K562 (cell line): ENCODE data around the gene XPR1. TPM values are rescaled to one million over a fixed set of nuclear protein-coding genes. Genes with fewer than 3 reads are reported as not detected.

Source experiments
- ARNT ChIP-seq, 2 experiments: fragments of 450-650 bp; IDR thresholded peaks; 2 replicates each; pipeline ENCODE4 v1.6.1; 2016; ENCODE audit warnings: mild to moderate bottlenecking in 1 of 2
- CBFA2T2 ChIP-seq: fragments of 450-650 bp; conservative IDR thresholded peaks from 2 replicates; pipeline ENCODE4 v1.6.1; 2017; ENCODE audit warnings: mild to moderate bottlenecking
- CHCHD3 ChIP-seq: fragments of 250-450 bp; sonication (Bioruptor Pico); IDR thresholded peaks from 2 replicates; pipeline ENCODE4 v2.1.2; 2022; ENCODE audit warnings: mild to moderate bottlenecking
- GATA2 ChIP-seq: sonication (generic); formaldehyde crosslinking; IDR thresholded peaks from 2 replicates; pipeline ENCODE4 v1.4.0; 2020; ENCODE audit warnings: mild to moderate bottlenecking, missing genetic modification reagents
- GTF2E2 ChIP-seq: fragments of 200-800 bp; sonication (Bioruptor generic); IDR thresholded peaks from 2 replicates; pipeline ENCODE4 v1.6.1; 2016; ENCODE audit warnings: missing genetic modification characterization, missing compliant biosample characterization
- KDM5B ChIP-seq: fragments of 200-600 bp; sonication (generic); IDR thresholded peaks from 2 replicates; pipeline ENCODE4 v1.6.1; 2012; ENCODE audit warnings: low read depth, mild to moderate bottlenecking, moderate library complexity, low read length, control low read depth, inconsistent platforms; ENCODE audit not compliant: insufficient replicate concordance
- LEF1 ChIP-seq: fragments of 450-650 bp; IDR thresholded peaks from 2 replicates; pipeline ENCODE4 v1.6.1; 2016; ENCODE audit warnings: mild to moderate bottlenecking
- MCM2 ChIP-seq: fragments of 450-650 bp; IDR thresholded peaks from 2 replicates; pipeline ENCODE4 v1.6.1; 2017; ENCODE audit warnings: low read depth, mild to moderate bottlenecking
- MCM5 ChIP-seq: fragments of 450-650 bp; IDR thresholded peaks from 2 replicates; pipeline ENCODE4 v1.6.1; 2016; ENCODE audit warnings: low read depth
- MEF2D ChIP-seq: conservative IDR thresholded peaks from 2 replicates; pipeline ENCODE4 v1.6.1; 2016; ENCODE audit warnings: low read depth, missing genetic modification characterization, missing compliant biosample characterization
- NR2C1 ChIP-seq, 2 experiments: fragments of 450-650 bp; IDR thresholded peaks; 2 replicates each; pipeline ENCODE4 v1.6.1; 2017; ENCODE audit warnings: mild to moderate bottlenecking in 2 of 2, antibody characterized with exemption in 1 of 2, inconsistent platforms in 1 of 2, missing compliant biosample characterization in 1 of 2, missing genetic modification characterization in 1 of 2
- PCBP1 ChIP-seq: fragments of 200-400 bp; formaldehyde crosslinking; IDR thresholded peaks from 2 replicates; pipeline ENCODE4 v1.6.1; 2018; ENCODE audit warnings: mild to moderate bottlenecking, low read depth, low read length; ENCODE audit not compliant: poor library complexity, severe bottlenecking
- POU5F1 ChIP-seq: fragments of 150-350 bp; IDR thresholded peaks from 2 replicates; pipeline ENCODE4 v1.6.1; 2014; ENCODE audit warnings: borderline replicate concordance, low read length, low read depth, mild to moderate bottlenecking; ENCODE audit not compliant: partially characterized antibody
- PRDM10 ChIP-seq: fragments of 450-650 bp; IDR thresholded peaks from 2 replicates; pipeline ENCODE4 v1.6.1; 2018; ENCODE audit not compliant: partially characterized antibody
- PTRF ChIP-seq: fragments of 450-650 bp; IDR thresholded peaks from 2 replicates; pipeline ENCODE4 v1.6.1; 2016; ENCODE audit warnings: mild to moderate bottlenecking, missing genetic modification characterization, missing compliant biosample characterization
- SRSF7 ChIP-seq: fragments of 200-400 bp; formaldehyde crosslinking; optimal IDR thresholded peaks from 2 replicates; pipeline ENCODE3; 2017; ENCODE audit warnings: mild to moderate bottlenecking, low read depth, low read length
- SUPT5H ChIP-seq: fragments of 450-650 bp; IDR thresholded peaks from 2 replicates; pipeline ENCODE4 v1.6.1; 2016
- TAF1 ChIP-seq: IDR thresholded peaks from 2 replicates; pipeline ENCODE4 v1.6.1; 2011; ENCODE audit warnings: mild to moderate bottlenecking, low read length, moderate library complexity; ENCODE audit not compliant: insufficient read depth, control insufficient read depth, severe bottlenecking; ENCODE audit errors: extremely low read depth
- TEAD1 ChIP-seq, 2 experiments: fragments of 450-650 bp in 1 of 2; sonication (generic) in 1 of 2; formaldehyde crosslinking; IDR thresholded peaks; 2 replicates each; pipeline versions ENCODE4 v1.4.0 to v1.8.0; 2020 to 2022; ENCODE audit warnings: mild to moderate bottlenecking in 2 of 2, missing genetic modification reagents in 1 of 2
- ZFP1 ChIP-seq: fragments of 450-650 bp; formaldehyde crosslinking; IDR thresholded peaks from 2 replicates; pipeline ENCODE4 v1.4.0; 2020; ENCODE audit warnings: mild to moderate bottlenecking, mixed read lengths
- ZNF121 ChIP-seq: sonication (generic); formaldehyde crosslinking; conservative IDR thresholded peaks from 2 replicates; pipeline ENCODE4 v1.8.0; 2022; ENCODE audit warnings: missing genetic modification reagents
- polyA plus RNA-seq, 8 experiments: library from polyadenylated mRNA; depleted of rRNA in 4 of 8; stranded (reverse) in 5 of 8; unstranded in 3 of 8; fragments of >200 nt; fragmentation: Nextera tagmentation in 2 of 8; fragmentation: Illumina TruSeq in 1 of 8; extraction: Ambion mirVana in 2 of 8; extraction: Trizol in 1 of 8; gene quantifications; 2 replicates each; pipeline versions ENCODE4 v1.2.1 to v1.2.3, GENCODE V29; 2011 to 2014; ENCODE audit warnings: inconsistent platforms in 1 of 8, missing spikeins in 1 of 8
- total RNA-seq, 7 experiments: library from RNA; depleted of rRNA in 6 of 7; stranded (reverse); fragments of >200 nt in 6 of 7; fragmentation: Illumina TruSeq in 2 of 7; extraction: Trizol in 2 of 7; gene quantifications; 2 replicates each; pipeline versions ENCODE4 v1.2.1 to v1.2.3, GENCODE V29; 2011 to 2021; ENCODE audit warnings: low replicate concordance in 1 of 7
- TF ChIP-seq, protein P1 (sequence below): sonication (generic); formaldehyde crosslinking; IDR thresholded peaks from 2 replicates; pipeline ENCODE4 v1.9.0; 2022; ENCODE audit warnings: mild to moderate bottlenecking, missing genetic modification reagents
- TF ChIP-seq, protein P2 (sequence below): fragments of 250-450 bp; sonication (Bioruptor Pico); IDR thresholded peaks from 2 replicates; pipeline ENCODE4 v1.5.0; 2020; ENCODE audit warnings: mild to moderate bottlenecking, borderline replicate concordance

Gene XPR1
- total and polyA plus RNA-seq, 9 of the 15 experiments (the other 6 are each of a cell fraction or from before 2014, with no cell fraction given), result 3.0 to 66.2 (median 38.6) TPM

DNA sequence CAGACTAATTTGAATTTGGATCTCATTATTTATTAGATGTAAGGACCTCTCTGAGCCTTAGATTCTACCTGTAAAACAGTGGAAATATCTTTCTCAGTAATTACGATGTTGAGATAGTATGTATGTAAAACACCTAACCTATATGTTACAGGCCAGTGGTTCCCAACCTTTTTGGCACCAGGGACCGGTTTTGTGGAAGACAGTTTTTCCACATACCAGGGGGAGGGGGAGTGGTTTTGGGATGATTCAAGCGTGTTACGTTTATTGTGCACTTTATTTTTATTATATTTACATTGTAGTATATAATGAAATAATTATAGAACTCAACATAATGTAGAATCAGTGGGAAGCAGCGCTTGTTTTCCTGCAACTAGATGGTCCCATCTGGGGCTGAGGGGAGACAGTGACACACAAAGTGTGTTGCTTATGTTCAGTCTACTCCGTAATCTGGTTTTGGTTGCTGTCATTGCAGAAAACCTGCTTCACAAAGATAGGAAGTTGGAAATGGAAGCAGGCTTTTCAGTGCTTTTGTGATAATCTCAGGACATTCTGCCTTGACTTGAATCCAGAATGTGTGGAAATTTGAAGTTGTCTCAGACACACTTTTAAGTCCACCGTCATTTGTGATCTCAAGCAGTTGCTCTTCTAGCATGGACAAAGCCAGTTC, 12.8 kb downstream of the XPR1 start (continued):
- TF ChIP-seq NR2C1 (IDR thresholded peaks at IDR 0.05), result no peak
- no peak for TF ChIP-seq NR2C1 (tag; IDR thresholded peaks at IDR 0.05)
- TF ChIP-seq, protein P1, sequence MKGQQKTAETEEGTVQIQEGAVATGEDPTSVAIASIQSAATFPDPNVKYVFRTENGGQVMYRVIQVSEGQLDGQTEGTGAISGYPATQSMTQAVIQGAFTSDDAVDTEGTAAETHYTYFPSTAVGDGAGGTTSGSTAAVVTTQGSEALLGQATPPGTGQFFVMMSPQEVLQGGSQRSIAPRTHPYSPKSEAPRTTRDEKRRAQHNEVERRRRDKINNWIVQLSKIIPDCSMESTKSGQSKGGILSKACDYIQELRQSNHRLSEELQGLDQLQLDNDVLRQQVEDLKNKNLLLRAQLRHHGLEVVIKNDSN (CRISPR knock-in tag), result no peak
- TF ChIP-seq ARNT (IDR thresholded peaks at IDR 0.05), result no peak
- no peak for TF ChIP-seq MEF2D
- TF ChIP-seq GTF2E2 (tag), result no peak
- TF ChIP-seq TEAD1 (CRISPR knock-in tag; IDR thresholded peaks at IDR 0.05), result no peak
- no peak for TF ChIP-seq ZFP1 (CRISPR knock-in tag)
- TF ChIP-seq ZNF121 (CRISPR knock-in tag), result no peak
- no peak for TF ChIP-seq PTRF (tag)
- TF ChIP-seq, protein P2, sequence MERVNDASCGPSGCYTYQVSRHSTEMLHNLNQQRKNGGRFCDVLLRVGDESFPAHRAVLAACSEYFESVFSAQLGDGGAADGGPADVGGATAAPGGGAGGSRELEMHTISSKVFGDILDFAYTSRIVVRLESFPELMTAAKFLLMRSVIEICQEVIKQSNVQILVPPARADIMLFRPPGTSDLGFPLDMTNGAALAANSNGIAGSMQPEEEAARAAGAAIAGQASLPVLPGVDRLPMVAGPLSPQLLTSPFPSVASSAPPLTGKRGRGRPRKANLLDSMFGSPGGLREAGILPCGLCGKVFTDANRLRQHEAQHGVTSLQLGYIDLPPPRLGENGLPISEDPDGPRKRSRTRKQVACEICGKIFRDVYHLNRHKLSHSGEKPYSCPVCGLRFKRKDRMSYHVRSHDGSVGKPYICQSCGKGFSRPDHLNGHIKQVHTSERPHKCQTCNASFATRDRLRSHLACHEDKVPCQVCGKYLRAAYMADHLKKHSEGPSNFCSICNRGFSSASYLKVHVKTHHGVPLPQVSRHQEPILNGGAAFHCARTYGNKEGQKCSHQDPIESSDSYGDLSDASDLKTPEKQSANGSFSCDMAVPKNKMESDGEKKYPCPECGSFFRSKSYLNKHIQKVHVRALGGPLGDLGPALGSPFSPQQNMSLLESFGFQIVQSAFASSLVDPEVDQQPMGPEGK (CRISPR knock-in tag), result no peak
- no peak for TF ChIP-seq PRDM10
- no peak for TF ChIP-seq SUPT5H
- TF ChIP-seq LEF1, result no peak
- no peak for TF ChIP-seq MCM5
- TF ChIP-seq CBFA2T2, result peak; percentile 73
- peak; percentile 14; the same call in 1 of the 2 replicates for TF ChIP-seq GATA2 (CRISPR knock-in tag)
- TF ChIP-seq CHCHD3 (CRISPR knock-in tag), result no peak
- TF ChIP-seq POU5F1, result no peak
- no peak for TF ChIP-seq KDM5B
- TF ChIP-seq PCBP1, result no peak
- TF ChIP-seq TAF1, result no peak
- TF ChIP-seq SRSF7, result no peak
- no peak for TF ChIP-seq MCM2
